IMR-90 (cell line): Measurements from ENCODE around the gene CLDN18. TPM values are rescaled to one million over a fixed set of nuclear protein-coding genes. Genes with fewer than 3 reads are reported as not detected.
A peak's percentile ranks its signal among the peaks of the same experiment; 100 is the strongest.

Experiments
- ATAC-seq: fragments of 200-7000 bp; cut with Tn5 transposase; 2 replicates; pipeline ENCODE4 v1.9.1; 2020; ENCODE audit warnings: low read depth, mild to moderate bottlenecking, moderate library complexity
- BruUV-seq: library from RNA; stranded (reverse); fragments of 400-500 nt; replicated peaks from 2 replicates; lab custom pipeline; 2021; lab: Mats Ljungman, UMichigan
- CTCF ChIA-PET: fragments of 300-600 bp; formaldehyde crosslinking; extraction: SDS; loops from one replicate; lab custom pipeline; 2021; ENCODE audit warnings: antibody characterized with exemption; lab: Yijun Ruan, JAX
- POLR2A ChIA-PET: fragments of 300-600 bp; sonication (Branson Sonifier 250); formaldehyde crosslinking; loops from one replicate; lab custom pipeline; 2022; ENCODE audit warnings: antibody characterized with exemption; ENCODE audit not compliant: unreplicated experiment; lab: Charles Lee
- DNase-seq: peaks from one replicate; pipeline ENCODE4 v3.0.0; 2013
- H2AFZ ChIP-seq: replicated peaks from 2 replicates; pipeline ENCODE3; 2013; ENCODE audit warnings: low read length, mild to moderate bottlenecking; ENCODE audit not compliant: poor library complexity
- H2AK5ac ChIP-seq: 2 replicates; pipeline ENCODE4 v1.6.1; 2013; ENCODE audit warnings: low read depth, low read length, inconsistent platforms
- H2AK9ac ChIP-seq: replicated peaks from 2 replicates; pipeline ENCODE3; 2013; ENCODE audit warnings: mild to moderate bottlenecking, low read depth, low read length, moderate library complexity; ENCODE audit not compliant: poor library complexity
- H2BK120ac ChIP-seq: 2 replicates; pipeline ENCODE4 v1.6.1; 2013; ENCODE audit warnings: low read depth, low read length, inconsistent platforms
- H2BK15ac ChIP-seq: 3 replicates; pipeline ENCODE4 v1.6.1; 2013; ENCODE audit warnings: low read depth, low read length, inconsistent platforms
- H2BK20ac ChIP-seq: 2 replicates; pipeline ENCODE4 v1.6.1; 2013; ENCODE audit warnings: low read depth, mild to moderate bottlenecking, inconsistent platforms, low read length, moderate library complexity
- H2BK5ac ChIP-seq: 2 replicates; pipeline ENCODE4 v1.6.1; 2013; ENCODE audit warnings: mild to moderate bottlenecking, low read depth, low read length, inconsistent platforms; ENCODE audit not compliant: poor library complexity, severe bottlenecking
- H3K14ac ChIP-seq: replicated peaks from 2 replicates; pipeline ENCODE4 v1.6.1; 2013; ENCODE audit warnings: low read depth, low read length, inconsistent platforms
- H3K18ac ChIP-seq: 2 replicates; pipeline ENCODE4 v1.6.1; 2013; ENCODE audit warnings: low read depth, low read length, control low read depth
- H3K23ac ChIP-seq: 2 replicates; pipeline ENCODE4 v1.6.1; 2013; ENCODE audit warnings: low read depth, low read length, inconsistent platforms
- H3K27ac ChIP-seq: 2 replicates; pipeline ENCODE4 v1.5.1; 2013; ENCODE audit warnings: mild to moderate bottlenecking, control low read depth, low read length; ENCODE audit not compliant: insufficient read depth
- H3K27me3 ChIP-seq: 2 replicates; pipeline ENCODE4 v1.6.1; 2013; ENCODE audit warnings: low read length; ENCODE audit not compliant: control insufficient read depth, insufficient read depth
- H3K36me3 ChIP-seq: 2 replicates; pipeline ENCODE4 v1.6.1; 2013; ENCODE audit warnings: low read length, mixed read lengths; ENCODE audit not compliant: control insufficient read depth, insufficient read depth
- H3K4ac ChIP-seq: 2 replicates; pipeline ENCODE4 v1.6.1; 2013; ENCODE audit warnings: low read depth, low read length, inconsistent platforms
- H3K4me1 ChIP-seq: 2 replicates; pipeline ENCODE4 v1.6.1; 2013; ENCODE audit warnings: low read length, mixed read lengths; ENCODE audit not compliant: control insufficient read depth, insufficient read depth
- H3K4me2 ChIP-seq: 2 replicates; pipeline ENCODE4 v1.6.1; 2013; ENCODE audit warnings: low read depth, mild to moderate bottlenecking, control low read depth, low read length, moderate library complexity
- H3K4me3 ChIP-seq: 2 replicates; pipeline ENCODE4 v1.5.1; 2013; ENCODE audit warnings: low read depth, mild to moderate bottlenecking, control low read depth, low read length, moderate library complexity; ENCODE audit not compliant: insufficient read depth
- H3K56ac ChIP-seq: 2 replicates; pipeline ENCODE4 v1.6.1; 2013; ENCODE audit warnings: low read length, inconsistent platforms; ENCODE audit not compliant: insufficient read depth; ENCODE audit errors: extremely low read depth
- H3K79me1 ChIP-seq, 2 experiments: 2 replicates each; pipeline ENCODE4 v1.6.1; 2013; ENCODE audit warnings: low read length in 2 of 2, inconsistent platforms in 1 of 2, low read depth in 1 of 2
- H3K9ac ChIP-seq: 2 replicates; pipeline ENCODE4 v1.6.1; 2013; ENCODE audit warnings: low read depth, low read length, control low read depth
- H3K9me1 ChIP-seq: 2 replicates; pipeline ENCODE4 v1.6.1; 2013; ENCODE audit warnings: low read length, inconsistent platforms; ENCODE audit not compliant: insufficient read depth
- H3K9me3 ChIP-seq: 2 replicates; pipeline ENCODE4 v1.6.1; 2013; ENCODE audit warnings: low read length; ENCODE audit not compliant: control insufficient read depth, insufficient read depth
- H4K20me1 ChIP-seq: 2 replicates; pipeline ENCODE4 v1.6.1; 2013; ENCODE audit warnings: low read length, inconsistent platforms; ENCODE audit not compliant: insufficient read depth
- H4K5ac ChIP-seq: 2 replicates; pipeline ENCODE4 v1.6.1; 2013; ENCODE audit warnings: mild to moderate bottlenecking, low read depth, low read length, control low read depth
- H4K8ac ChIP-seq, 2 experiments: 2 replicates each; pipeline ENCODE4 v1.6.1; 2013; ENCODE audit warnings: low read depth in 2 of 2, low read length in 2 of 2, control low read depth in 1 of 2, inconsistent platforms in 1 of 2
- H4K91ac ChIP-seq: 2 replicates; pipeline ENCODE4 v1.6.1; 2013; ENCODE audit warnings: low read depth, low read length, inconsistent platforms; ENCODE audit not compliant: insufficient read depth
- BHLHE40 ChIP-seq: fragments of 150-350 bp; IDR thresholded peaks from 2 replicates; pipeline ENCODE4 v1.6.1; 2016; ENCODE audit warnings: mild to moderate bottlenecking, low read depth, low read length
- CEBPB ChIP-seq: IDR thresholded peaks from 2 replicates; pipeline ENCODE4 v1.6.1; 2012; ENCODE audit warnings: low read depth, low read length, improper control_type of control experiment
- CHD1 ChIP-seq: IDR thresholded peaks from 2 replicates; pipeline ENCODE4 v1.6.1; 2012; ENCODE audit warnings: low read depth, low read length, improper control_type of control experiment
- CTCF ChIP-seq: conservative IDR thresholded peaks from 2 replicates; pipeline ENCODE4 v1.5.1; 2012; ENCODE audit warnings: mild to moderate bottlenecking, low read depth, low read length, improper control_type of control experiment
- FOS ChIP-seq: fragments of 150-350 bp; IDR thresholded peaks from 2 replicates; pipeline ENCODE4 v1.6.1; 2016; ENCODE audit warnings: low read depth, low read length
- MAFK ChIP-seq: IDR thresholded peaks from 2 replicates; pipeline ENCODE4 v1.6.1; 2012; ENCODE audit warnings: low read depth, low read length, improper control_type of control experiment
- MAZ ChIP-seq: IDR thresholded peaks from 2 replicates; pipeline ENCODE4 v1.6.1; 2012; ENCODE audit warnings: low read depth, mild to moderate bottlenecking, low read length, improper control_type of control experiment, moderate library complexity, borderline replicate concordance
- MXI1 ChIP-seq: IDR thresholded peaks from 2 replicates; pipeline ENCODE4 v1.6.1; 2012; ENCODE audit warnings: low read depth, mild to moderate bottlenecking, low read length, moderate library complexity, borderline replicate concordance
- NFE2L2 ChIP-seq: fragments of 150-350 bp; IDR thresholded peaks from 2 replicates; pipeline ENCODE4 v1.6.1; 2016; ENCODE audit warnings: low read depth, mild to moderate bottlenecking, low read length
- POLR2A ChIP-seq: IDR thresholded peaks from 2 replicates; pipeline ENCODE4 v1.6.1; 2012; ENCODE audit warnings: mild to moderate bottlenecking, low read depth, low read length
- RAD21 ChIP-seq: IDR thresholded peaks from 2 replicates; pipeline ENCODE4 v1.6.1; 2012; ENCODE audit warnings: low read length, improper control_type of control experiment
- RCOR1 ChIP-seq: IDR thresholded peaks from 2 replicates; pipeline ENCODE4 v1.6.1; 2012; ENCODE audit warnings: mild to moderate bottlenecking, low read length, improper control_type of control experiment; ENCODE audit not compliant: insufficient replicate concordance
- RFX5 ChIP-seq: IDR thresholded peaks from 2 replicates; pipeline ENCODE4 v1.8.0; 2012; ENCODE audit warnings: low read depth, mild to moderate bottlenecking, low read length, moderate library complexity
- SMC3 ChIP-seq: fragments of 150-350 bp; IDR thresholded peaks from 2 replicates; pipeline ENCODE4 v1.6.1; 2016; ENCODE audit warnings: low read depth, mild to moderate bottlenecking, antibody characterized with exemption, low read length, moderate library complexity
- USF2 ChIP-seq: fragments of 150-350 bp; IDR thresholded peaks from 2 replicates; pipeline ENCODE4 v1.6.1; 2017; ENCODE audit warnings: mild to moderate bottlenecking, antibody characterized with exemption, low read length, low read depth
- WGBS, 2 experiments: methylation state at CpG; one replicate each; pipeline versions ENCODE4 v1.1.5 to v1.1.7; 2013; ENCODE audit warnings: missing lambda C conversion rate in 2 of 2; ENCODE audit not compliant: insufficient read length in 1 of 2; ENCODE audit errors: extremely low coverage in 2 of 2; 5-methylcytosine and 5-hydroxymethylcytosine counted together
- dilution Hi-C: fragments of 300-500 bp; cut with HindIII; formaldehyde crosslinking; loops from one replicate; pipeline ENCODE4 v1.14.3; 2018; ENCODE audit warnings: low sequenced_read_pairs; ENCODE audit not compliant: unreplicated experiment
- in situ Hi-C: fragments of 300-500 bp; cut with MboI; formaldehyde crosslinking; loops from 3 replicates; pipeline ENCODE4 v1.14.3; 2019; ENCODE audit warnings: low sequenced_read_pairs, inconsistent platforms, mixed read lengths
- intact Hi-C: fragments of 100-400 bp; cut with micrococcal nuclease; formaldehyde crosslinking; loops from 2 replicates; pipeline ENCODE4 v1.10.0; 2022
- polyA plus RNA-seq, 3 experiments: library from polyadenylated mRNA; depleted of rRNA; stranded (reverse); fragments of >200 nt; gene quantifications; 2 replicates each; pipeline ENCODE4 v1.2.3, GENCODE V29; 2012; ENCODE audit warnings: low replicate concordance in 1 of 3
- total RNA-seq: library from RNA; depleted of rRNA; stranded (reverse); fragments of >200 nt; gene quantifications from 2 replicates; pipeline ENCODE4 v1.2.3, GENCODE V29; 2012
- TF ChIP-seq, protein P1 (sequence below): fragments of 150-350 bp; IDR thresholded peaks from 2 replicates; pipeline ENCODE4 v1.6.1; 2016; ENCODE audit warnings: low read depth, mild to moderate bottlenecking, low read length, moderate library complexity, borderline replicate concordance

Gene CLDN18
- total and polyA plus RNA-seq, 2 of the 4 experiments (the other 2 are of a cell fraction), result not detected

DNA sequence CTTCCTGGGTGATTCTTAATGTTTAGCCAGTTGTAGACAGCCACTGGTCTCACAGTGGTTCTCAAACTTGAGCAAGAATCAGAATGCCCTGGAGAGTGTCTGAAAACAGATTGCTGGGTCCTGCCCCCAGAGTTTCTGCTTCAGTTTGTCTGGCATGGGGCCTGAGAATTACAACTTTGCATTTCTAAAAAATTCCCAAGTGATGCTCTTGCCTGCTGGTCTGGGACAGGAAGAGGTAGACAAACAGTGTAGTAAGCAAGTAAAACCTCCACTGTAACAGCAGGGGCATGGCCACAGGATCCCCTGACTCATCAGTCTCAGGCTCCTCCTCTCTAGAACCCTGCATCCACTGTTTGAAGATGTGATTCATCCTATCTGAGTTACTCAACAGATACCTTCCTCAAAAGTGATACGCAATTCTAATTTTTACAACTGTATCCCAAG is 69.0 kb downstream of the CLDN18 start:
- H3K9ac ChIP-seq, result no peak overlapping the region
- H3K23ac ChIP-seq, result no peak overlapping the region
- H3K14ac ChIP-seq, result no peak overlapping the region
- peaks cover 22 to 53% of the 10 kb centered on the region in 2 experiments for H3K79me1 ChIP-seq
- H4K5ac ChIP-seq, result no peak overlapping the region
- CTCF ChIA-PET, result no interaction called here
- H2AFZ ChIP-seq, result no peak overlapping the region
- H3K27ac ChIP-seq, result peak overlapping the region; percentile 41
- peak; percentile 99 for DNase-seq
- in situ Hi-C loops (loop anchor here (10.0 kb wide), 1 partner anchor 96 kb away; the partner anchor contains the start of gene DBR1), intact Hi-C loops (no loop called here), dilution Hi-C loops (no loop called here)
- H2AK9ac ChIP-seq, result no peak overlapping the region
- peak overlapping the region; percentile 55 for H3K4ac ChIP-seq
- peak; percentile 90 for TF ChIP-seq CEBPB
- TF ChIP-seq SMC3, result no peak
- peak; percentile 48 for TF ChIP-seq RCOR1
- TF ChIP-seq MXI1, result peak; percentile 14; the same call in 1 of the 2 replicates
- no peak for TF ChIP-seq USF2
- no peak for TF ChIP-seq CHD1
- no peak for TF ChIP-seq RAD21
- TF ChIP-seq NFE2L2, result peak; percentile 9; the same call in 1 of the 2 replicates
- TF ChIP-seq FOS, result peak; percentile 92
- peak; percentile 84 for TF ChIP-seq MAFK
- no peak for TF ChIP-seq CTCF
- TF ChIP-seq, protein P1, sequence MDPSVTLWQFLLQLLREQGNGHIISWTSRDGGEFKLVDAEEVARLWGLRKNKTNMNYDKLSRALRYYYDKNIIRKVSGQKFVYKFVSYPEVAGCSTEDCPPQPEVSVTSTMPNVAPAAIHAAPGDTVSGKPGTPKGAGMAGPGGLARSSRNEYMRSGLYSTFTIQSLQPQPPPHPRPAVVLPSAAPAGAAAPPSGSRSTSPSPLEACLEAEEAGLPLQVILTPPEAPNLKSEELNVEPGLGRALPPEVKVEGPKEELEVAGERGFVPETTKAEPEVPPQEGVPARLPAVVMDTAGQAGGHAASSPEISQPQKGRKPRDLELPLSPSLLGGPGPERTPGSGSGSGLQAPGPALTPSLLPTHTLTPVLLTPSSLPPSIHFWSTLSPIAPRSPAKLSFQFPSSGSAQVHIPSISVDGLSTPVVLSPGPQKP, result no peak
- TF ChIP-seq POLR2A, result no peak
- no peak for TF ChIP-seq BHLHE40
- TF ChIP-seq MAZ, result no peak
- TF ChIP-seq RFX5, result no peak
- H3K18ac ChIP-seq, result no peak overlapping the region
- no peaks in the 10 kb centered on the region for H3K27me3 ChIP-seq
- H3K4me1 ChIP-seq, result peaks cover 24% of the 10 kb centered on the region
- peak overlapping the region; percentile 25 for H3K56ac ChIP-seq
- H2BK120ac ChIP-seq, result no peak overlapping the region
- peak overlapping the region; percentile 30 for H2BK5ac ChIP-seq
- no peak overlapping the region for H4K91ac ChIP-seq
- H3K9me3 ChIP-seq, result no peaks in the 10 kb centered on the region
- H2AK5ac ChIP-seq, result 0 out of 2 replicates have a peak overlapping the region, but pooled peaks have one; percentile 29
- WGBS, 2 experiments, result no CpG with 5 or more reads among the region's 1 CpG
- no TSS peak for BruUV-seq
- peak overlapping the region; percentile 41; the same call in 1 of the 2 replicates for H2BK20ac ChIP-seq
- H4K20me1 ChIP-seq, result peaks cover 32% of the 10 kb centered on the region
- no peak overlapping the region for H2BK15ac ChIP-seq
- H4K8ac ChIP-seq, result no peak overlapping the region
- H3K4me3 ChIP-seq, result no peak overlapping the region
- peaks cover 31% of the 10 kb centered on the region for H3K9me1 ChIP-seq
- no peak overlapping the region for H3K4me2 ChIP-seq
- POLR2A ChIA-PET, result no interaction called here
- H3K36me3 ChIP-seq, result peaks cover 21% of the 10 kb centered on the region
- peak; percentile 88 for ATAC-seq
